Nephron progenitor cell (in vitro differentiated cells): ENCODE measurements around the gene FCRL6.

Experiments used
- DNase-seq: peaks from one replicate; pipeline ENCODE4 v3.0.0; 2021
- H3K27ac Mint-ChIP-seq: 2 replicates; pipeline ENCODE4 v1.8.0; 2021; ENCODE audit warnings: mild to moderate bottlenecking, moderate library complexity, mixed read lengths
- H3K27me3 Mint-ChIP-seq: 2 replicates; pipeline ENCODE4 v1.8.0; 2021; ENCODE audit warnings: mild to moderate bottlenecking, low read depth, mixed read lengths; ENCODE audit not compliant: poor library complexity
- H3K36me3 Mint-ChIP-seq: 2 replicates; pipeline ENCODE4 v1.8.0; 2021; ENCODE audit warnings: low read depth, mixed read lengths
- H3K4me1 Mint-ChIP-seq: 2 replicates; pipeline ENCODE4 v1.8.0; 2021; ENCODE audit warnings: mixed read lengths
- H3K4me3 Mint-ChIP-seq: 2 replicates; pipeline ENCODE4 v1.8.0; 2021; ENCODE audit warnings: mild to moderate bottlenecking, moderate library complexity, mixed read lengths
- H3K9me3 Mint-ChIP-seq: 2 replicates; pipeline ENCODE4 v1.8.0; 2021; ENCODE audit warnings: mild to moderate bottlenecking, moderate library complexity, mixed read lengths
- TF ChIP-seq, protein P1 (sequence below): fragments of 200-600 bp; sonication (generic); IDR thresholded peaks from 2 replicates; pipeline ENCODE4 v1.5.0; 2021; ENCODE audit warnings: antibody characterized with exemption

The FCRL6 gene

DNA sequence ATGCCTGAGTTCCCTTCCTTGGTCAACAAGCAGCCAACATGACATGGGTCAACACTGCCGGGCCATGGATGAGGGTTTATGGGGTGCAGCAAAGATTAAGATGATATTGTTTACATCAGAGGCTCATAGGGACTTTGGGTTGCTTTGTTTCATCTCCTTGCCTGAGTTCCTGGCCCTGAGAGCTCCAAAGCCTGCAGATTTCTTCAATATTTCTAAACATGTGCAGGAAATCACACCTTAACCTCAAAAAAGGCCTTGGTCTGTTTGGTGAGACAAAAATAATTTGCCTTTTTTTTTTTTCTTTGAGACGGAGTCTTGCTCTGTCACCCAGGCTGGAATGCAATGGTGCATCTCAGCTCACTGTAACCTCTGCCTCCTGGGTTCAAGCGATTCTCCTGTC is 25.4 kb downstream of the FCRL6 start:
- Mint-ChIP-seq H3K27ac (no peak overlapping the region), H3K4me3 (no peak overlapping the region), H3K27me3 (peaks cover 55% of the 10 kb centered on the region), H3K36me3 (no peaks in the 10 kb centered on the region), H3K9me3 (no peaks in the 10 kb centered on the region), H3K4me1 (peaks cover 22% of the 10 kb centered on the region)
- DNase-seq: no peak
- TF ChIP-seq, protein P1, sequence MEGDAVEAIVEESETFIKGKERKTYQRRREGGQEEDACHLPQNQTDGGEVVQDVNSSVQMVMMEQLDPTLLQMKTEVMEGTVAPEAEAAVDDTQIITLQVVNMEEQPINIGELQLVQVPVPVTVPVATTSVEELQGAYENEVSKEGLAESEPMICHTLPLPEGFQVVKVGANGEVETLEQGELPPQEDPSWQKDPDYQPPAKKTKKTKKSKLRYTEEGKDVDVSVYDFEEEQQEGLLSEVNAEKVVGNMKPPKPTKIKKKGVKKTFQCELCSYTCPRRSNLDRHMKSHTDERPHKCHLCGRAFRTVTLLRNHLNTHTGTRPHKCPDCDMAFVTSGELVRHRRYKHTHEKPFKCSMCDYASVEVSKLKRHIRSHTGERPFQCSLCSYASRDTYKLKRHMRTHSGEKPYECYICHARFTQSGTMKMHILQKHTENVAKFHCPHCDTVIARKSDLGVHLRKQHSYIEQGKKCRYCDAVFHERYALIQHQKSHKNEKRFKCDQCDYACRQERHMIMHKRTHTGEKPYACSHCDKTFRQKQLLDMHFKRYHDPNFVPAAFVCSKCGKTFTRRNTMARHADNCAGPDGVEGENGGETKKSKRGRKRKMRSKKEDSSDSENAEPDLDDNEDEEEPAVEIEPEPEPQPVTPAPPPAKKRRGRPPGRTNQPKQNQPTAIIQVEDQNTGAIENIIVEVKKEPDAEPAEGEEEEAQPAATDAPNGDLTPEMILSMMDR: no peak

DNA sequence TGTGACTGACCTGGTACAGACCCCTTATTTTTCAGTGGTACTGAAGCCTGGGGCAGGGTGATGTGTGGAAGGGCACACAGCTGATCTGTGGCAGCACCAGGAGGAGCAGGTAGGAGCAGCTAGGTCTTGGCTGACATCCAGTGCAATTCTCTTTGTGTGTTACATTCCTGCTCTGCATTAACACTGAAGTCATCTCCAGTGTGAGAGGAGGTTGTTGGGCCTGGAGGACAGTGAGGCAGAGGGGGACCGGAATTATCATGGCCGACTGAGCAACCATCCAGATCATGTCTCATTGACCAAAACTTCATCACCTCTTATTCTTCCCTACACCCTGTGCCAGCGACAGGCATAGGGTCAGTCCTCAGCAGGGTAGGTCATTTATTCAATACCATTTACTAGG is 26.0 kb downstream of the FCRL6 start:
- Mint-ChIP-seq H3K36me3 (no peaks in the 10 kb centered on the region), H3K27me3 (peaks cover 53% of the 10 kb centered on the region), H3K4me1 (peaks cover 21% of the 10 kb centered on the region), H3K9me3 (no peaks in the 10 kb centered on the region), H3K27ac (no peak overlapping the region), H3K4me3 (no peak overlapping the region)
- TF ChIP-seq, protein P1: no peak
- DNase-seq: no peak

DNA sequence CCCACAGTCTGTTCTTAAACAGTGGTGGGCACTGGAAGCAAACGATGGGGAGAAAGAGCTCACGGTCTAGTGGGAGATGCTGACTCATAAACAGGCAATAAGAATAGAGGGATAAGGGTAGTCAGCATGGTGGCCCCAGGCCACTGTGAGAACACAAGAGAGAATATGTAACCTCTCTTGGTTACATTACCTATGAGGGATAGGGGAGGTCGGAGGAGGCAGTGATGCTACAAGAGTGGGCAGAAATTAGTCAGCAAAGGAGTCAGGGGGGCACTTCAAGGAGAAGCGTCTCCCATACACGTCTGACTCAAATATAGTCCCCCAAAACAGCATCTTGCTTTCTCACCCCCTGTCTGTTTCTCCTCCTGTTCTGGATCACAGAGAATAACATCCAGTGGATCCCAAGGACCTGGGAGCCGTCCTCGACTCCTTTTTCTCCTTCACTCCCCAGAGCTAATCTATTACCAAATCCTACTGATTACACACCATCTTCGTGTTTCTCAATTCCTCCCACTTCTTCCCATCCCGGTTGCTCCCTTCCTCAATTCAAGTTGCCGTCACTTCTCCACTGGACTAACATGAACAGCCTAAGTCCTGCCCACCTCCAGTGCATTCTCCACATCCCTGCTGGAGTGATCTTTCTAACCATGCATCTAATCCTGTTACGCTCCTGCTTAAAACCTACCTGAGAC is 26.6 kb downstream of the FCRL6 start:
- H3K27me3 Mint-ChIP-seq: peaks cover 48% of the 10 kb centered on the region
- no peaks in the 10 kb centered on the region for H3K36me3 Mint-ChIP-seq
- TF ChIP-seq, protein P1: no peak
- H3K9me3 Mint-ChIP-seq: no peaks in the 10 kb centered on the region
- no peak overlapping the region for H3K4me3 Mint-ChIP-seq
- no peak for DNase-seq
- peaks cover 15% of the 10 kb centered on the region for H3K4me1 Mint-ChIP-seq
- no peak overlapping the region for H3K27ac Mint-ChIP-seq

DNA sequence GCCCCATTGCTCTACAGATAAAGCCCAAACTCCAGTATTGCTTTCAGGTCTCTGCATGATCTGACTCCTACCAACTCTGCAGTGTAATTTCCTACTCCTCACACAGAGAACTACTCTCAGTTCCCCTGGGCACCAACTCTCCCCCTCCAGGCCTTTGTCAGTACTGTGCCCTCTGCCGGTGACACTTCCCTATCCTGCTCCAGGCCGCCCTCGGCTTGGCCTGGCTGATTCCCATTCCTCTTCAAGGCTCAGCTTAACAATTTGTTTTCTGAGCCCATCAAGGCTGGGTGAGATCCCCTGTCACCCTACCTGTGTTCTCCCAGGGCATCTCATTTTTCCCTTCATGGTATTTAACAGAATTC is 27.1 kb downstream of the FCRL6 start:
- Mint-ChIP-seq H3K4me3 (no peak overlapping the region), H3K4me1 (peaks cover 14% of the 10 kb centered on the region), H3K27ac (no peak overlapping the region), H3K9me3 (no peaks in the 10 kb centered on the region), H3K27me3 (peaks cover 43% of the 10 kb centered on the region), H3K36me3 (no peaks in the 10 kb centered on the region)
- DNase-seq: peak; percentile 52
- TF ChIP-seq, protein P1: peak; percentile 43

DNA sequence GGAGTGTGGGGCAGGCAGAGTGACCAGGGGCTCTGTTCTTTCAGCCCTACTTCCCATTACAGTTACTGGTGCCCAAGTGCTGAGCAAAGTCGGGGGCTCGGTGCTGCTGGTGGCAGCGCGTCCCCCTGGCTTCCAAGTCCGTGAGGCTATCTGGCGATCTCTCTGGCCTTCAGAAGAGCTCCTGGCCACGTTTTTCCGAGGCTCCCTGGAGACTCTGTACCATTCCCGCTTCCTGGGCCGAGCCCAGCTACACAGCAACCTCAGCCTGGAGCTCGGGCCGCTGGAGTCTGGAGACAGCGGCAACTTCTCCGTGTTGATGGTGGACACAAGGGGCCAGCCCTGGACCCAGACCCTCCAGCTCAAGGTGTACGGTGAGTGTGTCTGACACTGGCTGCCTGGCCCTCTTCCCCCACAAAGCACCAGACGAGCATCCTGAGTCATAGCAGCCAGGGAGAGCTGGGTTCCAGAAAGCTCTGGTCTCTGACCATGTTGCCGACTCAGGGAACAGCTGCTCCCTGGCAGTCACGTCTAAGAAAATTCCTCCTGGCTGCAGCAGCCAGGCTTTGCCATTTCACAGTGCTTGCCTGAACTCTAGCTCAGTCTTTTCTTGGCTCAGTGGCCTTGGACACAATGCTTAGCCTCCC is 27.8 kb downstream of the FCRL6 start:
- no peak for DNase-seq
- Mint-ChIP-seq H3K9me3 (no peaks in the 10 kb centered on the region), H3K27ac (no peak overlapping the region), H3K4me3 (no peak overlapping the region), H3K27me3 (peaks cover 39% of the 10 kb centered on the region), H3K36me3 (no peaks in the 10 kb centered on the region), H3K4me1 (peaks cover 10% of the 10 kb centered on the region)
- TF ChIP-seq, protein P1: no peak

DNA sequence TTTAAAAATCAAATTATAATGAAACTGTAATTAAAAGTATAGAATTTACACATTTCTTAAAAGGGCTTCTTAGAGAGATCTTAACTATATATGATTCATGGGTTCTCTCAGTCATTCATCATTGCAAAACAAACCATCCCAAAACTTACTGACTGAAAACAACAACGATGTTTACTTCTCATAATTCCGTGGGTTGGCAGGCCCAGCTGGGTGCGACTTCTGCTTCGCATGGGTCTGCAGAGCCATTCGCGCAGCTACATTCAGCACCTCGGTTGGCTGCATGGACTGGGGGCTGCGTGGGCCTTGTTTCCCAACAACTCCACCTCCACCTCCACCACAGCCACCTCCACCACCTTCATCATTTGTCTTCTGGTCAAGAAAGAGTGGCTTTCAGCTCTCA is 28.6 kb downstream of the FCRL6 start:
- H3K27ac Mint-ChIP-seq: no peak overlapping the region
- no peak overlapping the region for H3K4me3 Mint-ChIP-seq
- no peaks in the 10 kb centered on the region for H3K9me3 Mint-ChIP-seq
- H3K4me1 Mint-ChIP-seq: peaks cover 4% of the 10 kb centered on the region
- peaks cover 39% of the 10 kb centered on the region for H3K27me3 Mint-ChIP-seq
- no peaks in the 10 kb centered on the region for H3K36me3 Mint-ChIP-seq
- DNase-seq: no peak
- TF ChIP-seq, protein P1: no peak
